Amniotic epithelial cell (primary cell): Measurements from ENCODE around the gene SNORC.
A peak's percentile ranks its signal among the peaks of the same experiment; 100 is the strongest.
"Not testable (repeated sequence)": the region's sequence is repeated elsewhere in the genome, so short reads cannot be mapped to it uniquely, and the experiment has no call there.

Experiments used
- DNase-seq: peaks from one replicate; pipeline ENCODE4 v3.0.0-alpha.2; 2010; ENCODE audit warnings: low read depth

The SNORC gene

DNA sequence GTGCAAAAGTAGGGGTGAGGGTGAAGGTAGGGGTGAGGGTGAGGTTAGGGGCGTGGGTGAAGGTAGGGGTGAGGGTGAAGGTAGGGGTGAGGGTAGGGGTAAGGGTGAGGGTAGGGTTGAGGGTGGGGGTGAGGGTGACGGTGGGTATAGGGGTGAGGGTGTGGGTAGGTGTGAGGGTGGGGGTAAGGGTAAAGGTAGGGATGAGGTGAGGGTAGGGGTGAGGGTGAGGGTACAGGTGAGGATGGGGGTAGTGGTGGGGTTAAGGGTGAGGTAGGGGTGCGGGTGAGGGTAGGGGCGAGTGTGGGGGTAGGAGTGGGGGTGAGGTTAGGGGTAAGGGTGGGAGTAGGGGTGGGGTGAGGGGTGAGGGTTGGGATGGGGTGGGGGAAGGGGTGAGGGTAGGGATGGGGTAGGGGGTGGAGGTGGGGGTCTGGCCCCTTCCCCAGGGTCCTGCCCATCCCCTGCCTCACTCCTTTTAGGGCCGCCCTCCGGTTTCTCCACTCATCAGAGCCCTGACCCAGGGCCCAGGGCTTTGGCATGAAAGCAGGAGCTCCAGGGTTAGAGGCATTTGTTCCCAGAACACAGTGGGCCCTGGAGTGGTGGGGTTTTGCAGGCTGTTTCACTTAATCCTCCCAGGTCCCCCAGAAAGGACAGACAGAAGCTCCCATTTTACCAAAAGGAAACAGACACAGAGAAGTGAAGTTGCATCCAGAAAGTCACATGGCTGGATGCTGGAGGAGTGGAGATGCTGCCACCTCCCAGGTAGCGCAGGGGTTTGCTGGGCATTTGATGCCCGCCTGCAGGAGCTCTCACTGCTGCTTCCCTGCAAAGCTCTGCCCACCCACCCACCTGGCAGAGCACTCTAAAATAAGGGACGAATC is 26.9 kb downstream of the SNORC start:
- DNase-seq = no peak

DNA sequence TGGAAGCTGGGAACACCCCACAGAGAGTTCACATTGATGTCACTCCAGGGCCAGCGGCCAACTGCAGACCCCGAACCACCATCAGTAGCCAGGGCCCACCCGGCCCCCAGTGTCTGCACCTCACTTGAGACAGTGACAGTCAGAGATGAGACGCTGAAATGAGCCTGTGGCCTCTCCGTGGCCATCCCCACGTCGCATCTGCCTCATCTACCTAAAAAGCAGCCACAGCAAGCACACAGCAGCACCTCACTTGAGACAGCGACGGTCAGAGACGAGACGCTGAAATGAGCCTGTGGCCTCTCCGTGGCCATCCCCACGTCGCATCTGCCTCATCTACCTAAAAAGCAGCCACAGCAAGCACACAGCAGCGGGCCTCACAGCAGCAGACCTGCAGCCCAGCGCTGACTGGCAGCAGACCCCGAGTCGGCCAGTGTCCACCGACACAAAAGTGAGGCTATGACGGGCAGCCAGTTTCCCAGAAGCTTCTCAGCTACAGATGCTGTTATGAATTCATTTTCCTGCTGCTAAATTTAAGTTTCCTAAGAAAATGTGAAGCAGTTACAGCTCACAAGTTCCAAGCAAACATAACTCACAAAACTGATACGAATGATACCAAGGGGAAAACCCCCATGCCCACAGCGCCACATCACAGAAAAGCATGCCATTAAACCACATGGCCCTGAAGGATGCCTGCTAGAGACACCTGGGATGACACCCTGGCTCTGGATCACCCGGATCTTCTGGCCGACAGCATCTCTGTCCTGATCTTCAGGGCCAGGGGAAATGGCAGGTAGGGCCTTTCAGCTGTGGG is 27.7 kb downstream of the SNORC start:
- no peak for DNase-seq

DNA sequence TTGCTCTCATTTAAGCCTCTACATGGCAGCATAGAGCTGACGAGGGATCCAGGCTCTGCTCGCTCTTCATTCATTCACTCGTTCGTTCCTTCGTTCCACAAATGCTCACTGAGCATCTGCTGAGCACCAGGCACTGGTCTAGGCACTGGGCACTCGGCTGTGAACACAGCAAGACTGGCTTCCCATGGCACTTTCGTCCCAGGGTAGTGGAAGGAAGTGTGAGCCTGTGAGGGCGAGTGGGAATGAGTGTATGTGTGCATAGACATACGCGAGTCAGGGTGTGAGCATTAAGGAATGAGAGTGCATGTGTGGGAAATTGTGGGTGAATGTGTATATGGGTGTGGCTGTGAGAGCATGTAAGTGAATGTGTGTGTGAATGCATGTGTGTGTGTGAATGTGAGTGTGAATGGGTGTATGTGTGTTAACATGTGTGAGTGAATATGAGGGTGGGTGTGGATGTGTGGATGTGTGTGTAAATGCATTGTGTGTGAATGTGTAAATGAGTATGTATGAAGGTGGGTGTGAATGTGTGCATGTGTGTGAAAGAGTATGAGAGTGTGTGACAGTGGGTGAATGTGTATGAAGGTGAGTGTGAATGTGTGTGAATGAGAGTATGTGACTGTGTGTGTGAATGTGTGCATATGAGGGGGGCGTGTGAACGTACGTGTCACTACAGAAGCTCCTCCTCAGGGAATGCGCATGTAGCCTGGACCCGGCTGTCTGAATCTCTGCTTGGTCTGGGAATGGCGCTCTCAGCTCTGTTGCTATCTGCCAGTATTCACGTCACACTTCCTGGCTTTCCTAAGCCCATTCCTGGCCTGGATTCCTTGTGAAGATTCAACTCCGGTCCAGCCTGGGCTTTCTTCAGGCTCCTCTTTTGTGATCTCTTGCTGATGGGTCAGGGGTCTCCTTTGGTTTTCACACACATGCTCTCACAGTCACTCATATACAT is 28.8 kb downstream of the SNORC start:
- peak; percentile 81 for DNase-seq

DNA sequence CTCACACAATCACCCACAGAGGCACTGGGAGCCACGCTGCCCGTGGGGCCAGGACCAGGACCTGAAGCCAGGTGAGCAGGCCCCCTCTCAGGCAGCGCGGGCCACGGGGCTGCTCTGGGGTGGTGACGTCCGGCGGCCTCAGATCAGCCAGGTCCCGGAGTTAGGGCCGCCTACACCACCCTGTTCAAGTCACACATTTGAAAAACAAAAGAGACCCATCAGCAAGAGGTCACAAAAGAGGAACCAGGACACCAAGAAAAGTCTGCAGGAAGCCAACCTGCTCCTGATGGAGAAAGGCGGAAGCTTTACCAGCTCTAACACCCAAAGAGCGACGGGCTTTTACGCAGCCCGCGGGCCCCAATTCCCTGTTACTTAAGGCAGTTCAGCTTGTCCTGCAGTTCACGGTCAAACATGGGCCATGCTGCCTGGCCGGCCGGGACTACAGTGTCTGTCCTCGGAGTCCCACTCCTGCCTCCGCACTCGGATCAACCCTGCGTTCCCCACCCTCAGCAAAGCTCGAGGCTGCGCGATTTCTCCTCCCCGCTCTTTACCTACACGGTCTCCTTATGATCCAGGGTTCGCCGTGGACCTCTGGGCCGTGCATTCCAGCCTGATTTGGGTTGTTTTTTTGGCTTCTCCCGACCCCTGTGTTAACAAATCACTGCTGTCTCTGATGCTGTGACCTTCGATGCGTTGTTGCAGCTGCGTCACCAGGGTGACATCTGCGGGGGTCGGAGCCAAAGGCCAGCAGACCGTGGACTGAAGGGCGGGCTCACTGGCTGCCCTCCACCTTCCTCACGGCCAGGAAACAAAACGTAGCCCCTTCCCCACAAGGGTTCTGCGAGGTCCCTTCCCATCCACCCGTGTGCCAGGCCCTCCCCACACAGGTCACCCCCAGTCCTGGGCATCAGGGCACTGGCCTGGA is 31.0 kb downstream of the SNORC start:
- no peak for DNase-seq

DNA sequence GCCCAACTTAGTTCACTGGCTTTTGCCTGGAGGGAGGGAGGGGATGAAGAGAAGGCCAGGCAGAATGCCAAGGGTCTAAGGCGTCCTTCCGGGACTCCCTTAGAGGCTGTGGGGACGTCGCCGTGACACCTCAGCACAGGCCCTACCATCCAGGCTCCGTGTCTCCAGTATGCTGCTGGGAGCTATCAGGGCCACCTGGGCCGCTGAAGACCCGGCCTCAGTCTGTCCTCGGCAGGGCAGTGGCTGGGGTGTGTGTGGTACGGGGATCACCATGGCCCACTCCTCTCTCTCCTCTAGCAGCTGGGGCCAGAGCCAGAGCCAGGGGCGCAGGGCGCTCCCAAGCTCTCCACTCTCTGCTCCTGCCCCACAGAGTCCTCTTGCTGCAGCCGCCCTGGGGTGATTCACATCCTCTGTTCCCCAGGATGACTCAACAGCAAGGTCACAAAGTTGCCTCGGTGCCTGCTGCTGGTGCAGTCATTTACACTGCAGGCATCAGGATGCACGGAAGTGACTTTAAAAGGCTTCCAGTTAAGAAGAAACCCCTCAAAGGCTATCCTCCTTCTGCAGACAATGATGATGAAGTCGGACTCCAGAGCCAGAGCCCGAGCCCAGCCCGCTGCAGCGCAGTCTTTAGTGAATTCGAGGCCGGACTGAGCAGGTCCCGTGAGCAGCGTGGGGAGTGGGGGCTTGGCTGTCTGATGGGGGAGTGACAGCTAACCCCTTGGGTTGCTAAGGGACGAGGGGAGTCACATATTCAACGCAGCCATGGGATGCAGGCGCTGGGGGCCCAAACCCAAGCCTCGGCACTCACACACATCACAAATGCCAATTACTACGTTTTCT is 31.9 kb downstream of the SNORC start:
- DNase-seq = peak; percentile 78

DNA sequence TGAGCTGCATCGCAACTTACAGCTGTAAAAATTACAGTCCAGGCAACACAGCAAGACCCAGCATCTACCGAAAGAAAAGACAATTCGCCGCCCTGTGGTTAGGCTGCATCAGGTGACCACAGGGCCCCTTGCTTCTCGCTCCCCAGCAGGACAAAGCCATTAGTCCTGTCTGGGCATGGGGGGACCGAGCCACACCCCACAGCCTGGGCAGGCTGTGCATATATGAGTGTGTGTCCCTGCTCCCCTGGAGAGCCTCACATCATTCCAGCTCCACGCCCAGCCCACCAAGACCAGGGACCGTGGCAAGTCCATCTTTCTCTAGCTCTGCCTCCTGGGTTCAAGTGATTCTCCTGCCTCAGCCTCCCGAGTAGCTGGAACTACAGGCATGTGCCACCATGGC is 33.9 kb downstream of the SNORC start:
- DNase-seq = no peak

DNA sequence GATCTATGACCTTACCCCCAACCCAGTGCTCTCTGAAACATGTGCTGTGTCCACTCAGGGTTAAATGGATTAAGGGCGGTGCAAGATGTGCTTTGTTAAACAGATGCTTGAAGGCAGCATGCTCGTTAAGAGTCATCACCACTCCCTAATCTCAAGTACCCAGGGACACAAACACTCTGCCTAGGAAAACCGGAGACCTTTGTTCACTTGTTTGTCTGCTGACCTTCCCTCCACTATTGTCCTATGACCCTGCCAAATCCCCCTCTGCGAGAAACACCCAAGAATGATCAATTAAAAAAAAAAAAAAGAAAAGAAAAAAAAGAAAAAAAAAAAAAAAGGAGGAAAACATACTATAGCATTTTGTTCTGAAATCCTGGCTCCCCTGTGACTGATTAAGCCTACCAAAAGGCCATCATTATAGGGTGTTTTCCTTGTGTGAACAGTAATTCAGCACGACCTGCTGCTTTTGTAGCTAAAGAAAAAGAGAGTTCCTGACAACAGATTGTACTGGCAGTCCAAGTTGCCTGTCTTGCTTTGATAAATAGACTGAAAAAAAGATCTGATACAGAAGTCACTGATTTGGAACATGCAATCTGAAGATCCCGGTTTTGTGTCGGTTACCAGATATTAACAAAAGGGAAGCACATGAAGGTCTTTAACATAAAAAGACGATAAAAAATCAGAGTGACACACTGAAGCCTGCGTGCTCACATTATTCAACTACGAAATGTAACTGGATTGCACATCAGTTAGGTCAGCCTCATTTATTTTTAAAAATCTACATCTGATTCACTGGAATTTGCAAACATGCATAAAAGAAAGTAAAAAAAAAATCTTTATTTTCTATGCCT is 37.0 kb downstream of the SNORC start:
- DNase-seq = not testable (repeated sequence)

DNA sequence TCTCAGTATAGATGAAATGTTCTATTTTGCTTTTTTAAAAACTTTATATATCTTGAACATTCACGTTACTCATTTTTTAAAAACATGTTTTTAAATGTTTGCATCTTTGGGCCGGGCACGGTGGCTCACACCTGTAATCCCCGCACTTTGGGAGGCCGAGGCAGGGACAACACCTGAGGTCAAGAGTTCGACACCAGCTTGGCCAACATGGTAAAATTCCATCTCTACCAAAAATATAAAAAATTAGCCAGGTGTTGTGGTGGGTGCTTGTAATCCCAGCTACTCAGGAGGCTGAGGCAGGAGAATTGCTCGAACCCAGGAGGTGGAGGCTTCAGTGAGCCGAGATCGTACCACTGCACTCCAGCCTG is 37.6 kb downstream of the SNORC start:
- DNase-seq = not testable (repeated sequence)

DNA sequence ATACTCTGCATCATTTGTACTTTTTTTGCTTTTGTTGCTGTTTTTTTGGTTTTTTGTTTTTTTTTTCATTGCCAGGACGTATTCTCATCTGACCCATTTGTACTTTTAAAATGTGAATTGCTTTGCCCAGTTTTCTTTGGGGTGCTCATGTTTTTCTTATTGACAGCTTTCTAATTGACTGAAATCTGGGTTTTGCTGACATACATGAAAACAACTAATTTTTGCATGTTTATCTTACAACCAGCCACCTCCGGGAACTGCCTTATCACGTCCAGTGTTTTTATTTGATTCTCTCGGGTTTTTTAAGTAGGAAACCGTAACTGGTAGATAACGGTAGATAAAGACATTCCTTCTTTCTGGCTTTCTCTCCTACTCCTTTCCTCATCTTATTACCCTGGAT is 38.6 kb downstream of the SNORC start:
- peak; percentile 33 for DNase-seq

DNA sequence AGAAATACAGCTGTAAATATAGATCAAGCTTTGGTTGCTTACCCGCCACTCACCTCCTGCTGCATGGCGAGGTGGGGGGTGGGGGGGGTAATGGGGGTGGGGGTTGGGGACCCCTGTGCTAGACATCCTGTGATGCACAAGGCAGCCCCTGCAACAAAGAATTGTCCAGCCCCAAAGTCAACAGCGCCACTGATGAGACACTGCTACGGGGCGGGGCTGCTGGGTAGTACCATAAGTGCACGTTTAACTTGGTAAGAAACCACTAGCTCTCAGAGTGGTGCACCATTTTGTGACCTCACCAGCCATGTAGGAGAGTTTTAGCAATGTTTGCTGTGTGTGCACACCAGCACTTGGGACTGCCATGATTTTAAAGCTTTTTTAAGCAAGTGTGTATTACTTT is 40.3 kb downstream of the SNORC start:
- no peak for DNase-seq

DNA sequence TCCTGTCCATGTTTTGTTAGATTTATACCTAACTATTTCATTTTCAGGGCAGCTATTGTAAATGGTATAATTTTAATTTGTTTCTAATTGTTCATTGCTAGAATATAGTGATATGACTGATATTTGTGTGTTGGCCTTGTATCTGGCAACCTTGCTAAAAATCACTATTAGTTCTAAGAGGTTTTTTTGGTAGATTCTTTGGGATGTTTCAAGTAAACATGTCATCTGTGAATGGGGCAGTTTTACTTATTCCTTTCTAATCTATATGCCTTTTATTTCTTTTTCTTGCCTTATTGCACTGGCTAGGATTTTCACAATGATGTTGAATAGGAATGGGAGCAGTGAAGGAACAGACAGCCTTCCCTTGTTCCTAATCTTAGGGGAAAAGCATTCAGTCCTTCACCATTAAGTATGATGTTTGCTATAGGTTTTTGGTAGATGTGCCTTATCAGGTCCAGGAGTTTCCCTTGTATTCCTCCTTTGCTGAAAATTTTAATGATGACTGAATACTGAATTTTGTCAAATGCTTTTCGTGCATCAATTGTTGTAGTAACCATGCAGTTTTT is 41.7 kb downstream of the SNORC start:
- no peak for DNase-seq

DNA sequence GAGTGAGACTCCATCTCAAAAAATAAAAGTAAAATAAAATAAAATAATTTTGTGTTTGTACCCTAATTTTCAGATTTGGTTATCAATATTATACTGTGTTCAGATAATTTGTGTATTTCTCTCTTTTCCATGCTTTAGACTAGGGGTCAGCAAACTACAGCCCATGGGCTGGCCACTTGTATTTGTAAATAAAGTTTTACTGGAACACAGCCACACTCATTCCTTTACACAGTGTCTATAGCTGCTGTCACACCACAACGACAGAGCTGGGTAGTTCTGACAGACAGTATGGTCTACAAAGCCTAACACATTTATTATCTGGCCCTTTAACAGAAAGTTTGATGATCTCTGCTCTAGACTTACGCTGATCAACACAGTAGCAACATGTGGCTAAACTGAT is 43.8 kb downstream of the SNORC start:
- DNase-seq = no peak

DNA sequence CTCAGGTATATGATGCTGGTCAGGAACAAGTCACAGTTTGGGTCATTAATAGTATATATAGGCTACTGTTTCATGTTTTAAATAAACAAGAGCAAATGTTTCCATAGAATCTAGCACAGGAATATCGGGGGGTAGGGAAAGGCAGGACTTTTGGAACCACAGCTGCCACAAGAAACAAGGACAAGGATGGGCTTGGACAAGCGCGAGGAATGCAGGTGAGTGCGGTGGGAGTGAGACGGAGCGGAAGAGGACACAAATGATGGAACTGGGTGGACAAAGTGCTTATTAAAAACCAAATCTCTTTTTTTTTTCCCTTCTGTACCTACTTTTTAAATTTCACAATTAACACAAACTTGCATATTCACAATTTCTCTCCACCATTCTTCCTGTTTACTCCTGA is 49.1 kb downstream of the SNORC start:
- DNase-seq = no peak

DNA sequence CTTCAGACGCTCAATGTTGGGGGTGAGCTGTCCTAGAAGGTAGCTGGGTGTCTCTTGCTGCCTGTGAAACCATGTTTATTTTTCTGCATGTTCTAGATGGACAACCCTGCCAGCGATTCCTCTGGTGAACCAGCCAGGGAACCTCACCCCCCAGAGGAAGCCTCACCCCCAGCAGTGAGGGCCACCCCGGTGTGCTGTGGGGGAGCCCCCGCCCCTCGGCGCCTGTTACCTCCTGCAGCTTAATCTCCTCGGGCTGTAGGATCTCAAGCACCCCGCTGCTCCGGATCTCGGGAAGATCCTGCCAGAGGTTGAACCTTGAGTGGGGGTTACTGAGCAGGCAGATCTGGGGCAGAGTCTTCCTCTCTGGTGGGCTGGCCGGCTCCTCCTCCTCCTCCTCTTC is 50.0 kb downstream of the SNORC start:
- DNase-seq = no peak

DNA sequence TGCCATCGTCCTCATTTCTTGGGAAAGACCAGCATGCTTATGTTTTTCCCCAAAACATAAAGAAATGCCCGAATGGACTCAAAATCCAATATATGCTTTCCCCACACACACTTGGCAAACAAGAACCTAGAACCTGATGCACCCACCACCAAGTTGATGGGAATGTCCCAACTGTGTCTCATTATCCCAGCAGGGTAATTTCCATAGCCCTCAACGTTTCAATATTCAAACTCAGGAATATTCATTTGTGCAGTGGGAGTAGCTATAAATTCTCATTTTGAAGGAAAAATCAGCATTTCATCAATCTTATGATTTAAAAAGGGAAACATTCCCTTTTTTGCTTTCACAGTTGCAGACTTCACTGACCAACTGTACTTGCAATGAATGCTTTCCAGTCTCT is 50.7 kb downstream of the SNORC start:
- DNase-seq = no peak

DNA sequence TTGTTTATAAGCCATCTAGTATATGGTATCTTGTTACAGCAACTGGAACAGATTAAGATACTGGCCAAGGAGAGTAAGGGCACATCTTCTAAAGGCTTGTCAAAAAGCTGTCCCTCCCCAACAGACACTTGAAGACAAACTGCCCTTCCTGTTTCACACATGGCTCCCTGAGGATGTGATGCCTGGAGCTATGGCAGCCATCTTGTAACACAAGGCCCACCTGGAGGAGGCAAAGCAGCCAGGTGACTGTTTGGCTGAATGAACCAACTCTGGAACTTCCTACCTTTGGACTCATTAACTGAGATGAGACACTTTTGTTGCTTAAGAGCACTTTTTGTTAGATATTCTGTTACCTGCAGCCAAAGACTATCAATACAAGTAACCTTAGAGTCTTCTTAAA is 54.4 kb downstream of the SNORC start:
- no peak for DNase-seq

DNA sequence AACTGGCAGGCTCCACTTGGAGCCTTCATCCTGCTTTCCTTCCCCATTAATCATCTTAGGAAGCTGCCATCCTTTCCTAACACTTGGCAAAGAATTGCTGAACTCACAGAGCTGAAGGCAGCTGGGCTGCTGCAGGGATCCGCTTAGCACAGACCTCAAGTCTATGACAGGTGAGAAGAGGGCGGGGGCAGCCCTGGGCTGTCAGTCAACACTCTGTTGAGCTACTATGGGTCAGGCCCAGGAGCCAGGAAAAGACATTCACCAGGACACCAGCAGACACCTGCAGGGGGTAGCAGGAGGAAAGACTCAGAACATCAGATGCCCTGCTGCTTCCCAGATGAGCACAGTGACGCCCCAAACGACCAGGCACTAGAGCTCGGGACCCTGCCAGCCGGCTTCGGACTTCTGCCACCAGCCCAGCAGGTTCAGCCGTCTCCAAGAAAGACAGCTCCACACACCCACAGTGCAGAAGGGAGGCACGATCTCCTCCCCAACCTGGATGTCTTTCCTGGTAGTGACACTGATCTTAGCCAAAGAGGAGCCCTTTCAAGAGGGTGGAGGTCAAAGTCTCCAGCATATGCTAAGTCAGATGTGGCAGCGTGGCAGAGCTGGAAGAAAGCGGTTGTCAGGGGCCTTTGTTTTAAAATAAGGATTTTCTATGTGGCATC is 55.2 kb downstream of the SNORC start:
- no peak for DNase-seq

DNA sequence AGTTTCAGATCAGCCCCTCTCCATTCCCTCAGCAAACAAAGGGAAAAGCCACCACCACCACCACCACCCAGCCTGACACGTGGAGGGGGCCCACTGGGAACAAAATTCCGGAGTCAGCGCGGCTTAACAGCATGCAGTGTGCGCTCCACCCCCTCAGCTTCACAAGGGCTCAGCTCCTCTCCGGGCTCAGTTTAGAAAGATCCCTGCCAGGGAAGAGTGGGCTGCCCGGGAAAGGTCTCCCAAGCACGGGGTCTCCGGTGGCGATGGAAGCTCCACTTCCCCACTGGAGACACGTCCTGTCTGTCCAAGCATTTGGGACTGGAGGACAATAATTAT is 55.7 kb downstream of the SNORC start:
- DNase-seq = no peak
